IPS-18c (cell line): ENCODE measurements around the gene G3BP2.
"Not testable (repeated sequence)": the region's sequence is repeated elsewhere in the genome, so short reads cannot be mapped to it uniquely, and the experiment has no call there.

Source experiments
- H3K4me3 ChIP-seq: 2 replicates; pipeline ENCODE4 v1.7.0; 2013; ENCODE audit warnings: low read depth, mild to moderate bottlenecking, low read length, moderate library complexity; ENCODE audit not compliant: insufficient read depth
- H3K9me3 ChIP-seq: one replicate; pipeline ENCODE4 v1.6.1; 2013; ENCODE audit warnings: mild to moderate bottlenecking, low read length, moderate library complexity; ENCODE audit not compliant: control insufficient read depth, insufficient read depth

Gene G3BP2

DNA sequence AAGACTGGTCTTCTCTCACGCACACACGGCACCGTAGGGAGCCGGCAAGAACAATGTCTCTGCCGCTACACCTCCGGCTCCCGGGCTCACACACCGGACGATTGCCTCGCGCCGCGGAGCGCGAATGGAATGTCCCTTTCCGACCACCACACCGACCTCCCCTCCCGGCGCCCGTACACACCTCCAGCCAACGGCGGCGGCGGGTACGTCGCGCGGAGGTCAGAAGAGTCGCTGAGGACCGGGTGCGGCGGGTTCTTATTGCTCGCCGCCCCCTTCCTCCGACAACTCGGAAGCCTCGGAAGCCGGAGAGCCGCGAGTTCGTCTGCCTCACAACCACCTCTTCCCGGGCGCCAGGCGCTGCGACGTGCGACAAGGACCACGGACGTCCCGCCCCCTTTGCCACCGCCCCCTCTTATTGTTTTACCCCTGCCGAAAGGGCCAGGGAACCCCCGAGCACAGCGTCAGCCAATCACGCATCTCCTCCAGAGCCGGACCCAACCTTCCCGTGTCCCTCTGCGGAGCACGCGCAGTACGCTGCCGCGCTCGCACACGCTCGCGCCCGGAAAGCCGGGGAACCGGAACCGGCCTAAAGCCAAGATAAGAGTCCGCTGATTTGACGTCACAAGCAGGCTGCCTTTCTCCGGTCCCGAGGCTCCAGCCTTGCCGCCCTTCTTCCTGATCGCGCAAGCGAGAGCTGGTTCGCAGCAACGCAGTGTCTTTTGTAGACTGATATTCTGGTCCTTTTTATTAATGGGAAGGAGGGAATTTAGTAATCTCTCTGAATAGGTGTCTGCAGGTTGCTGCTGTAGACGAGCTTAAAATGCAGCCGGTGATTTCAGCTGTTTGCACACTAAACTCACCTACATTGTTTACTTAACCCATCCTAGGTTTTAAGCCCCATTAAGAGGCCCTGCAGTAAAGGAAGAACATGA is at the start of gene G3BP2:
Gene G3BP2 (minus strand): TSS at position 385 of the 932 bp plus-strand sequence. CDS start 11,386 bp downstream, outside the sequence.
- no peaks in the 10 kb centered on the region for H3K9me3 ChIP-seq
- H3K4me3 ChIP-seq, result peak within 1 kb of the TSS; percentile 99

DNA sequence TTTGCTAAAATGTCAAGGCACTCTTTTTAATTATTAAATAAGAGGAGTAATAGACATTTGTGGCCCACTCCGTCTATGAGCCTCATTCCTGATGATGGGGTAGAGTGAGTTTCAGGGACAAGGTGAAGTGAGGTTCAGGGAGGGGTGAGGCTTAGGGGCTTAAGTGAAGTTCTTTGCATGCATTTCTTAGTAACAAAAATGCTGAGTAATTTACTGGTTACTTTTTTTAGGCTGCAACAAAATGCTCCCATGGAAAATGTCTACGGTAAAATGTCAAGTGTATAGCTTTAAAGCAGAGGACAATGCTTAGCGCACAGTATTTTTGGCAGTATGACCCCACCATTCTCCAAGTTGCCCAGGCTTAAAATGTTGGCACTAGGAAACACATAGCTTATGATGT is 49.2 kb upstream of the G3BP2 start:
- Histone ChIP-seq H3K4me3 (peak overlapping the region; percentile 38; the same call in 1 of the 2 replicates), H3K9me3 (no peaks in the 10 kb centered on the region)

DNA sequence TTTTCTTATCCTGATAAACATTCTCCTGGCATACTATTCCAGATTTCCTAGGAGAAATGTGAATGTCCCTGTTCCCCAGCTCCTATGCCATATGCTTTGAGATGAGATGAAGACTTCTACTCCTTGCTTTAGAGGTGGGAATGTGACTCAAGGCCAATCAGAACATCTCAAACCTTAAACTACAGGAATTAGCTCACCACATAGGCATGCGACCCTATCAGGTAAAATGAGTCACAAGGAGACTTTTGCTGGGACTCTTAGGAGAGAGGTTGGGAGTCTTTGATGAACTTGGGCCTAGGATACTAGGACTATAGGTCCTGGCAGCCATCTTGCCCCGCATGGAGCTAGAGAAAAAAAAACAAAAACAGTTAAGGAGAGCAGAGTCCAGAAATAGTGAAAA is 45.3 kb upstream of the G3BP2 start:
- H3K9me3 ChIP-seq, result no peaks in the 10 kb centered on the region
- H3K4me3 ChIP-seq, result no peak overlapping the region

DNA sequence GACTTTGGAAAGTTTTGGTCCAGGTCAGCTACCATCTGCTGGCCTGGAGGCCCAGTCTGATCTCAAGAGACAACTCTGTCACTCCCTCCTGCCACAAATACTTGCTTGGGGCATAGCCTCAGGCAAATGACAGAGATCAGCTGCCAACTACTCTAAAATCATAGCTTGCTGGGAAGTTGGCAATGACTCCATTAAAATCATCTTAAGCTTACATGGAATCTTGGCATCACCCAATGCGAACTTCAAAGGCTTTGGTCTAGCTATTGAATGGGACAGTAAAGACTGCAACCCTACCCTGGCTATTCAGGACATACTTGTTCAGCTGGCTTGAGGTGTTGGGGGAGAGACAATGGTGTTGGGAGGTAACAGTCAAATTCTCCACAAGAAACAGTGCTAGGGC is 44.2 kb upstream of the G3BP2 start:
- Histone ChIP-seq H3K9me3 (no peaks in the 10 kb centered on the region), H3K4me3 (no peak overlapping the region)

DNA sequence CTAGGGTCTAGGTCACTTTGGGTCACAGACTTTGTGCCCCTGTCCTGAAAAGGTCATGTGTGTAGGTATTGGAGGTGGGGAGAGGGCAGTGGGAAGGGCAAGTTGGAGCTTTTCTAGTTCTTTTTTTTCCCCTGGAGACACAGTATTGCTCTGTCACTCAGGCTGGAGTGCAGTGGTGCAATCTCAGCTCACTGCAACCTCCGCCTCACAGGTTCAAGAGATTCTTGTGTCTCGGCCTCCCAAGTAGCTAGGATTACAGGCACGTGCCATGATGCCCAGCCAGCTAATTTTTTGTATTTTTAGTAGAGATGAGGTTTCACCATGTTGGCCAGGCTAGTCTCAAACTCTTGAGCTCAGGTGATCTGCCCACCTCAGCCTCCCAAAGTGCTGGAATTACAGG is 42.8 kb upstream of the G3BP2 start:
- H3K4me3 ChIP-seq, H3K9me3 ChIP-seq: not testable (repeated sequence)

DNA sequence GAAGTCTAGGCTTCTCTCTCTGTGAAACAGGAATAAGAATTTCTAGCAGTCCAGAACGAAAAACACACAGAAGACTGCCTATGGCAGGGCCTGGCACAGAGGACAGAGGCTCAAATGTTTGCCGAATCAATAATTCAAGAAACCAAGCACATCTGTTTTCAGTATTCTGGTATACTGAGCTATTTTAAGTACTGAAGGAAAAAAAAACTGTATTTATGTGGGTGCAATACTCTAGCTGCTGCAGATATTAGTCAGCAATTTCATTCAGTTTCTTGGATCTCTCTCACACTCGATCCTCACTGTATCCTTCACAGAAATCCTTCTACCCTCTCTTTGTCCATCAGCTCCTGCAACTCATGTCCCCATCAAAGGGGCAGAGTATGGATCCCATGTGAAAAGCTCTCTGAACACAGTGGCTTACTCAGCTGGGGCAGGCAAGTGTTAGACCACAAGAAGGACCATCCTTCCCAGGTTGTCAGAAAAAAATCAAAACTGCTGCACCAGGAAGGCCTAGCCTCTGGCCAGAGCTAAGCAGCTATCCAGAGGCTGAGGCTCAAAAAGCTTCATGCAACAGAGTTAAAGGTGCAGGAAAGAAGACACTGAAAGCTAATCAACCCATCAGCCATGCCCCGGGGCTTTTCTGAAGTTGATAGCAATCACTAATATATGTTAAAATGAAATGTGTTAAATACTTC is 42.0 kb upstream of the G3BP2 start:
- Histone ChIP-seq H3K4me3 (no peak overlapping the region), H3K9me3 (no peaks in the 10 kb centered on the region)

DNA sequence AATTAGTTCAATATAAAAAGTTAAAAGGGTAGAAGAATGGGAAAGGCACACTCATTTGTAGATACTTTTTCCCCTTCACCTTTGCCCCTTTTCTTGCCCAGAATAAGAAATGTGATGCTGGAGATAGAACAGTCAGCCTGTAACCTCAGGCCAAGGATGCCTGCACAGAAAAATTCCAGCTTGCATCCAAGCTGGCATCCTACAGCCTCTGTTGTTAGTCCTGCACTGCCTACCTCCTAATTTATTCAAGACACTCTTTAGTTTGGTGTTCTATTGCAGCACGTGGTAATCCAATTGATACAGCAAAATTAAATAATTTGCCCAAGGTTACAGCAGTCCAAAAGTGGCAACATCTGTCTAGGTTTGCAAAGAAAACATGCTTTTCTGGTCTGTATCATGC is 41.5 kb upstream of the G3BP2 start:
- H3K4me3 ChIP-seq, result no peak overlapping the region
- no peaks in the 10 kb centered on the region for H3K9me3 ChIP-seq

DNA sequence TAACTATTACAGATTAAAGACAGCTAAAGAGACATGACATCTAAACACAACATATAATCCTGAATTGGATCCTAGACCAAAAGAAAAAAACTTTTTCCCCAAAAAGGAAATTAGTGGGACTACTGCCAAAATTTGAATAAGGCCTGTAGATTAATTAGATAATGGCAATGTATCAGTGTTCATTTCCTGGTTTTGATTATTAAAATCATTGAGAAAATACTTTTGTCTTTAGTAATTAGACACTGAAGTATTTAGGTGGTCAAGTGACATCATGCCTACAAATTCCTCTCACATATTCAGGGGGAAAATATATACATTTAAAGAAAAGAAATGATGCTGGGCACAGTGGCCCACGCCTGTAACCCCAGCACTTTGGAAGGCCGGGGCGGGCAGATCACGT is 40.8 kb upstream of the G3BP2 start:
- Histone ChIP-seq H3K9me3 (no peaks in the 10 kb centered on the region), H3K4me3 (no peak overlapping the region)

DNA sequence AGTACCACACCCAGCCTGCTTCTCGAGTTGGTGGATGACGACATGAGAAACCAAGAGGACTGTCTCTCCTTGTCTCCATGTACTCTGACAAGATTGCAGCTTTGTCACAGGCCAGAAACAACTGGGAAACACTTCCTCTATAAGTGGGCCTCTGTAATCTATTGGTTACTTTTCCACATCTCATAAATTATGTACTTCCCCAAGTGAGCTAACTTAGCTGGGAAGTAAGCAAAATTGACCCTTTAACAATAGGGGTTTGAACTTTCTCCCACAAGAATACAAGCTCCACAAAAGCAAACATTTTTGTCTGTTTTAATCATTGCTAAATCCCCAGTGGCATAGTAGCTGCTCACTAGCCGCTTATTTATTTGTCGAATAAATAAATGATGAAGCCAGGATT is 37.0 kb upstream of the G3BP2 start:
- no peaks in the 10 kb centered on the region for H3K9me3 ChIP-seq
- no peak overlapping the region for H3K4me3 ChIP-seq

DNA sequence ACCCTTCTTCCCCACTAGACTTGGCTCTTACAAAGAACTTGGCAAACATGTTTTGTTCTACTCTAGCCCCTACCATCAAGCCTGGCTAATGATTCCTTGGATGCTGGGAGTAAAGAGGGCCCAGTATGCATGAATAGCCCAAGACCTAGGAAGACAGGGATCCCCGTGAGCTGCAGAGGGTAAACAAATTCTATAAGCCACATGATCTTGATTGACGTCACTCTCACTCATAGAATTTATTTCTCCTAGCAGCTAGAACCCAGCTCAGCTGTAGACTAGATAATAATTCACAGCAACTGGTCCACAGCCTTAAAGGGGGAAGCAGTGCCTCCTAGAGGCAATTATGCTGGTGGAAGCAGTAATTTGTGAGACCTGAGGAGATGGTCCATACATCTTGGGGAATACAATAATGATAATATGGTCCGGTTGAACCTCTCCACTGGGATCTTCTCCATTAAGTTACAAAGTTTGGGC is 35.0 kb upstream of the G3BP2 start:
- Histone ChIP-seq H3K4me3 (no peak overlapping the region), H3K9me3 (no peaks in the 10 kb centered on the region)

DNA sequence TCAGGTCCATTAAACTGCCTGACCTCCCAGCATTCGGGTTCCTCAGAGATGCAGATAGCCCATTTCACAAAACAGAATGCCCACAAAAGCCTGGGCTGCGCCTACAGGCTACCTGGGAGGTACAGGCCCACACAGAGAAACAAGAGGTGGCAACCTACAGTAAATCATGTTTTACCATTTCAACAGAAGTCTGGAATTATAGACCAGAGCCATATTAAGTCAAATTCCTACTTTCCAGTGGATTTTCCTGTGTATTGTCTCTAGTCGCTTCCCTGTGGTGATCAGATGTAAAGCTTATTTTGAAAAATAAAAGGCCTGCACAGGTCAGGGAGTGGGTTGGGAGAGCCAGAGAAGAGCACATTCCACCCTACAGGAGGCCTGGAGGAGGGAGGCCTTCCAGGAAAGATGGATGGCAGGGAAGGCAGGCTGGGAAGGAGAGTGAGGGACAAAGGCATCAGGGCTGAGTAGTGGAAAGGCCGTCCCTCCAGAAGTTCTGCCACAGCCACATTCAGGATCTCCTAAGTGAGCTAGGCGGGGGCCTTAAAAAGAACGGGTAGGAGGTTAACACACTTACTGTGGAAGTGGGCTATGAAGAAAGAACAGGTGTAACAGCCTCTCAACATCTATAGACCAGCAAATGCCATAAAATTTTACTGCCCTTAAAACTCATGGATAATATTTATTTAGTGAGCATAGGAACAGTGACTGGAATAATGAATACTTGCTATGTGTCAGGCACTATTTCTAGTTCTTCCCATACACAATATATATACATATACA is 32.2 kb upstream of the G3BP2 start:
- Histone ChIP-seq H3K9me3 (no peaks in the 10 kb centered on the region), H3K4me3 (no peak overlapping the region)

DNA sequence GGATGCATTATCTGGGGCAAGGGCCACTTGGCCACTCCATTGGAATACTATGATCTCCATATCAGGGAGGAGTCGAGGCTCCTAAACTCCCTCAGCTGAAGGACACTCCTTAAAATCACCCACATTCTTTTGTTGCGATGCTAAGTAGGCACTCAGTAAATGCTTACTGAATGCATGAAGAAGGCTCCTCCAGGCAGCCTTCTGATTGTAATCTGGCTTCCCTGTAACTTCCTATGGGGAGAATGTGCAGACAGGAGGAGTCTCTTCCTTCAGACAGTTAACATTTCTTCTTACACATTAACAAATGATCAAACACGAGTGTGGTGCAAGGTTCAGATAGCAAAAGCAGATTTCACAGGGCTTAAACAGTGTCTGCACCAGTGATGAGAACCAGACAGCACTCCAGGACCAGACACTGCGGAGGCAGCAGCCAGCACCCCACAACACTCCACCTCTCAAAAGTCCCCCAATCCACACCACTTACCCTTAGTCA is 29.8 kb upstream of the G3BP2 start:
- H3K9me3 ChIP-seq, result no peaks in the 10 kb centered on the region
- no peak overlapping the region for H3K4me3 ChIP-seq

DNA sequence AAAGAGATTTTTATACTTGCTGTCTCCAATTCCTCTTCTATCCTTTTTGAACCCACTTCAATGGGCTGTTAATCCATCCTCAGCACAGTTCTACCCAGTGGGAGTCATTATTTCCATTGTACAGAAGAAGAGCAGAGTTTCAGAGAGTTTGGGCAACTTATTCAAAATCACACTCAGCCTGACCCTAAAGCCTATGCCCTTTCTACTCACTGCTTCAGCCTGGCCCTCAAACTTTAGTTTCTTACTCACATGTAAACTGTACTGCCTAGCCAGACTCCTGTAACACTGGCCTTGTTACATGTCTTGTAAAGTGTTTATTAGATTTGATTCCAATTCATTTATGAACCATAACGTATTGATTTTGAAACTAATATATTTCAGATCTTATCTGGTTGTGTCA is 26.1 kb upstream of the G3BP2 start:
- Histone ChIP-seq H3K4me3 (no peak overlapping the region), H3K9me3 (no peaks in the 10 kb centered on the region)

DNA sequence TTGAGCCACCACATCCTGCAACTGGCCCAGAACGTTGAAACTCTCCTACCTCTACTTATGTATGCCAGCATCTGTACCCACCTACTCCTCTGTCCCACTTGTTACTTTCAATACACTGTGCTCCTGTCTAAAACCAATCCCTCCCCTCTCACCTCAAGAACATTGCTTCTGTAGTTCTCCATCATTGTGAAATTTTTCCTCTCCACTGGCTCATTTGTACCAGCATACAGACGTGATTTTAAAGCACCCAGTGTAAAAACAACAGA is 25.7 kb upstream of the G3BP2 start:
- no peaks in the 10 kb centered on the region for H3K9me3 ChIP-seq
- H3K4me3 ChIP-seq, result no peak overlapping the region

DNA sequence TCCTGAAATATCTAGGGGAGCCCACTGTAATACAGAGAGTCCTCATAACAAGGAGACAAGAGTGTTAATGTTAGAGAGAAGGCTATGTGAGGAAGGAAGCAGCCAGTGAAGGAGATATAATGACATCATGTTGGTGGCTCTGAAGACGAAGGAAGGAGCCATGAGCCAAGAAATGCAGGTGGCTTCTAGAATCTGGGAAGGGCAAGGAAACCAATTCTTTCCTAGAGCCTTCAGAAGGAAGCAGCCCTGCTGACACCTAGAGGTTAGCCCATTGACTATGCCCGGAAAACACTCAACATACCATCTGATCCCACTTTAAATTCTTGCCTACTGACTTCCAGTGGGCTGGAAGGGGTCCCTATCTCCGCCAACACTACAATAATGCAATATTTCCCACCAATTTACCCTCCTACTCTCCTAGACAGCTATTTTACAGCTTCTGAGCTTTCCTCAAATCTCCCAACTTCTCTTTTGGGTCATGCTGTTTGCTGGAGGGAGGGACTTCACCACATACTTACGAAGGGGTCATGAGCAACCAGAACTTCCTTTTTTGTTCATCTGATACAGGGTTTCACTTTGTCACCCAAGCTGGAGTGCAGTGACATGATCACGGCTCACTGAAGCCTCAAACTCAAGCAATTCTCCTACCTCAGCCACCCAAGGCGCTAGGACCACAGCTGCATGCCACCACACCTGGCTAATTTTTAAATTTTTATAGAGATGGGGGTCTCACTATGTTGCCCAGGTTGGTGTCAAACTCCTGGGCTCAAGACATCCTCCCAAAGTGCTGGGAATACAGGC is 25.2 kb upstream of the G3BP2 start:
- no peak overlapping the region for H3K4me3 ChIP-seq

DNA sequence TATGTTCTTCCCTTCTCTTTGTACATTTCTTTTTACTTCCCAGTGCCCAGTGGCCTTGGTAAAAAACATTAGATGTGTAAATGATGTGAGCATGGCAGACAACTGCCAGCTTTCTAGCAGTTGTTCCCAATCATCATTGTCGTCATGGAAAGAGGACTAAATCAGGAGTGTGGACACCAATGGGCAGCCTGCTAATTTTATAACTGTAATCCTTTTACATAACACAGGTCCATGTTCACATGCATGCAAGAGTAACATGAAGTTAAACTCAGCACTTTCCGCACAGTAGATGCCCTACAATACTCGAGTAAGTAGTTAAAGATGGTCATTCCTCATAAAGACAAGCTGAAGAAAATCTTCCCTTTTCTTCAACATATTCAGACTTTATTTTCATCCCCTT is 23.4 kb upstream of the G3BP2 start:
- Histone ChIP-seq H3K4me3 (no peak overlapping the region), H3K9me3 (no peaks in the 10 kb centered on the region)

More for the DNA sequence above, 25.2 kb upstream of the G3BP2 start:
- H3K9me3 ChIP-seq, result no peaks in the 10 kb centered on the region

DNA sequence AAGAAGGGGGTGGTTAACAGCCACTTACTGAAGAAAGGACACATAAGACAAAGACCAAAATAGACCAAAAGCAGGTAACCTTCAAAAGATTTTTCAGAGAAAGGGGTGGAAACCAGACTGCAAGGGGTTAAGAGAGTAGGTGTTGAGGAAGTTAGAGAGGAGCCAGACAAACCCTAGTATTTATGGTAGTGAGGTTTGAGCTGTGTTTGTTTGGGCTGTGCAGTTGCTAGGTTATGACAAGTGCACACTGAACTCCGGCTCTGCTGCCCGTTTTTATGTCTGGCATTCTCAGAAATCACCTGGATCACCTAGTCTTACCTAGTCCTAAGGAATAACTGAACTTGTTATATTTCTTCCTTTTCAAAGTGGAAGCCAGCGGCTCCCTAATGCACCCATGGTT is 22.9 kb upstream of the G3BP2 start:
- H3K4me3 ChIP-seq, result no peak overlapping the region
- no peaks in the 10 kb centered on the region for H3K9me3 ChIP-seq
